Lower lobe of right lung (tissue), 2 donors: Measurements from ENCODE around the gene TNFRSF4. TPM values are rescaled to one million over a fixed set of nuclear protein-coding genes. Genes with fewer than 3 reads are reported as not detected.

Experiments used
- ATAC-seq, 2 donors: fragments of 200-7000 bp; cut with Tn5 transposase; one replicate each; pipeline ENCODE4 v1.9.1; 2020 to 2022; ENCODE audit warnings: mild to moderate bottlenecking in 2 of 2, moderate library complexity in 2 of 2
- DNase-seq: peaks from one replicate; pipeline ENCODE4 v3.0.0-alpha.2; 2020
- H3K27ac ChIP-seq: fragments of 200-600 bp; one replicate; pipeline ENCODE4 v1.8.0; 2022
- H3K27me3 ChIP-seq: fragments of 200-600 bp; one replicate; pipeline ENCODE4 v1.8.0; 2022; ENCODE audit warnings: low read depth
- H3K36me3 ChIP-seq: fragments of 200-600 bp; one replicate; pipeline ENCODE4 v1.8.0; 2022; ENCODE audit warnings: mild to moderate bottlenecking
- H3K4me1 ChIP-seq: fragments of 200-600 bp; one replicate; pipeline ENCODE4 v1.8.0; 2022
- H3K4me3 ChIP-seq: fragments of 200-600 bp; one replicate; pipeline ENCODE4 v1.8.0; 2022; ENCODE audit warnings: mild to moderate bottlenecking
- H3K9me3 ChIP-seq: fragments of 200-600 bp; one replicate; pipeline ENCODE4 v1.8.0; 2022
- intact Hi-C: fragments of 100-400 bp; cut with DNase I; formaldehyde crosslinking; loops from one replicate; pipeline ENCODE4 v1.11.0; 2022
- total RNA-seq: library from RNA; stranded (reverse); fragmentation: NEBNext Ultra II Directional; extraction: Animal tissue kit (Norgen Biotek cat#: 25700); gene quantifications from one replicate; pipeline ENCODE4 v1.2.1, GENCODE V29; 2021
- TF ChIP-seq, protein P1 (sequence below): fragments of 200-600 bp; IDR thresholded peaks from one replicate; pipeline ENCODE4 v1.8.0; 2022; ENCODE audit warnings: antibody characterized with exemption, mild to moderate bottlenecking
- donor health status: DM: no; HTN: yes; CAD: no; lungs with severe emphysema.

TNFRSF4 gene
- total RNA-seq, 1 donor from 2014 or later = 3.0 TPM

DNA sequence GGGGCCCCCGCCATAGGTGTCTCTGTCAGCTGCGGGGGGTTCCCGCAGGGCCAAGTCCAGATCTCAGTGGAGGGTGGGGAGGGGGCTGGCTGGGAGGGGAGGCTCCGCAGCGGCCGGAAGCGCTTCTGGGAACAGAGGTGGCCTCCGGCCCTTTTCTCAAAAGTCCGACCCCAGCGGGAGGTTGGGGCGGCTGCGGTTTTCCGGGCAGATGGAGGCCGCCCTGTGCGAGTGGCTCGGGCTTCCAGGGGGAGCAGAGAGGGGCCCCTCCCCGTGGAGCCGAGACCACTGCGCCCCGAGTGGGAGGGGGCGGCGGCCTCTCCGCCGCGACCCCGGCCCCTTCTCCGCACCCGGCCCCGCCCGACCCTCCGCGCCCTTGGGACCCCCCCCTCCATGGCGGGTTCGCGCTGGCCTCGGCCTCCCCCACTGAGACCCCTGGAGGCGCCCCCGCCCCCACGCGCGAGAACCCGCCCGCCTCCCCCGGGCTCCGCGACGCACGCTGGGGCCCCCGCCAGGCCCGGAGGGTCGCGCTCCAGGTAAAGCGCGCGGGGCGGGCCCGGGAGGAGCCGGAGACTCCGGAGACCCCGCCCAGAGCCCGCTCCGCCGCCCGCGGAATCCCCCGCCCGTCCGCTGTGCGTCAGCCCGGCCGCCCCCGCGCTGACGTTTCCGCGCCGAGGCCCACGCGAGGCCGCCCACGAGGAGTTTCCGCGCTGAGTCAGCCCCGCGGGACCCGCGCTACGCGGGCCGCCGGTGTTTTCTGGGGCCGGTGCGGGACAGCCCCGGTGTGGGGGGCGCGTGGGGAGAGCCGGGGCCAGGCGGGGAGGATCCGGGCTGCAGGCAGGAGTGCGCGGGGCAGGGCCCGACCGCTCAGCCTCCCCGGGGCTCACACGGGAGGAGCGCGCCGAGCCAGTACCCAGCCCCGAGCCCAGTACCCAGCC, 12.8 kb downstream of the TNFRSF4 start:
- H3K36me3 ChIP-seq = no peaks in the 10 kb centered on the region
- intact Hi-C loops = no loop called here
- ATAC-seq (peak; percentile 54 to 73), DNase-seq (peak; percentile 55)
- H3K4me3 ChIP-seq = peak overlapping the region; percentile 53
- peak overlapping the region; percentile 18 for H3K27ac ChIP-seq
- TF ChIP-seq, protein P1, sequence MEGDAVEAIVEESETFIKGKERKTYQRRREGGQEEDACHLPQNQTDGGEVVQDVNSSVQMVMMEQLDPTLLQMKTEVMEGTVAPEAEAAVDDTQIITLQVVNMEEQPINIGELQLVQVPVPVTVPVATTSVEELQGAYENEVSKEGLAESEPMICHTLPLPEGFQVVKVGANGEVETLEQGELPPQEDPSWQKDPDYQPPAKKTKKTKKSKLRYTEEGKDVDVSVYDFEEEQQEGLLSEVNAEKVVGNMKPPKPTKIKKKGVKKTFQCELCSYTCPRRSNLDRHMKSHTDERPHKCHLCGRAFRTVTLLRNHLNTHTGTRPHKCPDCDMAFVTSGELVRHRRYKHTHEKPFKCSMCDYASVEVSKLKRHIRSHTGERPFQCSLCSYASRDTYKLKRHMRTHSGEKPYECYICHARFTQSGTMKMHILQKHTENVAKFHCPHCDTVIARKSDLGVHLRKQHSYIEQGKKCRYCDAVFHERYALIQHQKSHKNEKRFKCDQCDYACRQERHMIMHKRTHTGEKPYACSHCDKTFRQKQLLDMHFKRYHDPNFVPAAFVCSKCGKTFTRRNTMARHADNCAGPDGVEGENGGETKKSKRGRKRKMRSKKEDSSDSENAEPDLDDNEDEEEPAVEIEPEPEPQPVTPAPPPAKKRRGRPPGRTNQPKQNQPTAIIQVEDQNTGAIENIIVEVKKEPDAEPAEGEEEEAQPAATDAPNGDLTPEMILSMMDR = no peak
- H3K4me1 ChIP-seq = peaks cover 11% of the 10 kb centered on the region
- H3K27me3 ChIP-seq = peaks cover 46% of the 10 kb centered on the region
- H3K9me3 ChIP-seq = no peaks in the 10 kb centered on the region

DNA sequence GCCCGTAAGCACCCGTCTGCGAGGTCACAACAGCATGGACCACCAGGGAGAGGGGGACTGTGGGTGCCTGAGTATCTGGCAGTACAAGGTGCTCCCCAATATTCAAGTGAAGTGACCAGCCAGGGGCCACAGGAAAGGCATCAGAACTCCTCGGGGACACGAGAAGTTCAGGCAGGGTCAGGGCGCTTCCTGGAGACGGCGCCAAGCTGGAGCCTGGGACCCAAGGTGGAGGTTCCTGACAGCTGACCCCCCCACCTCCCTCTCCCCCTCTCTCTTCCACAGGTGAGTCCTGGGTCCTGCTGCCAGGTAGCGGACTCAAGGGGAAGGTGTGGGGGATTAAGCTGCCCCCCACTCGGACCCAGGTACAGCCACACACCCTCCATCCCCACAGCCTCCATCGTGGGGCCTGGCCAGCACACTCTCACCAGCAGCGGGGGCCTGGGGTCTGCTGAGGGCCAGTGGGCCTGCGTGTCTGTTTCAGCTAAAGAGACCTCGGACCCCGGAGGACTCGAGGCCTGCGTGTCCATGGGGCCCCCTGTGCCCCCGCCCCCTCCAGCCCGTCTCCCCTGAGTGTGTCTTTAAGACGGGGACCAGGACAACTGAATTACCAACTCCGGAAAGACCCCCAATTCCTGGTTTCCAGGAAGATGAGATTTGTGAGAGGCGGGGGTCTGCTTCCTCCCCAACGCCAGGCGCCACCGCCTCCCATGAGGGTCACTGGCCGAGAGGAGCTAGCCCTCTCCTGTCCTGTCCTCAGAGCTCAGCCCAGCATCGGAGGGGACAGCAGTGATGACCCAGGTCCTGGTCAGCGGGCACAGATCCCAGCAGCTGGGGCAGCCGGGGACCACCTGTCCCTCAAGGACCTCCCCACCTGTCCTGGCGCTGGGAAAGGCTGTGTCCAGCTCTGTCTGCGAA, 13.7 kb downstream of the TNFRSF4 start:
- intact Hi-C loops = no loop called here

DNA sequence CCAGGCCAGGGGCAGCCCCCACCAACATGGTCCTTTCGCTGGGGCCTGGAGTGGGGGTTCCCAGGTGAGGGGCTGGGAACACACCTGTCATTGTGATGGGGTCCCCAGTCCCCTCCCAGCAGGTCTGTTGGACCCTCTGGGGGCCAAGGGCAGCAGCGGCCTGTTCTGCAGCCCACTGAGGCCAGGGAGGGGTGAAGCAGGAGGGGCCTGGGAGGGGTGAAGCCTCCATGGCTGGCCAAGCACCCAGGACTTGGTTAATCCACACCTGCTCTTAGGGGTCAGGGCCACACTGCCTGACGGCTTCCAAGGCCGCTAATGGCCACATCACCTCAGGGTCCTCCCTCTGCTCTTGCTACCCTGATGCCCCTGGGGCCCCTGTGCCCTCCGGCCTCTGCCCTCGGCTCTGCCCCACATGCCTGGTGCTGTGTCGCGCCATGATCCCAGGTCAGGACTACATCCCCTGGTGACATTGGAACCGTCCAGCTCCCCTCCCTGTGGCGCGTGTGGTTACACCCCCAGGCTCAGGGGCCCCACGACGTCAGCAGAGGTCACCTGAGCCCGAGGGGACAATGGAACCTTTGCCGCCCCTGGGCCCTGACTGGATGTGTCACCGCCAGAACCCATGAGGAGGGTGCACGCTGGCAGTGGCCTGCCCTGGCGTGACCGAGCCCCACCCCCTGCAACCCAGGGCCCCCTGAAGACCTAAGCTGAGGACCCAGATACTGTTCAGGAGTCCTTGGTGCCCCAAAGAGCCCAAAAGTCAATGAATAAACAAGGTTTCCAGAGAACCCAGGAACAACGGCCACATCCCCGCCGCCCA, 14.6 kb downstream of the TNFRSF4 start:
- peak; percentile 43 for DNase-seq
- TF ChIP-seq, protein P1 = no peak
- ATAC-seq = no peak
- intact Hi-C loops = no loop called here
- Histone ChIP-seq H3K36me3 (no peaks in the 10 kb centered on the region), H3K4me3 (no peak overlapping the region), H3K4me1 (peaks cover 6% of the 10 kb centered on the region), H3K9me3 (no peaks in the 10 kb centered on the region), H3K27me3 (peaks cover 33% of the 10 kb centered on the region), H3K27ac (no peak overlapping the region)

More for the DNA sequence above, 13.7 kb downstream of the TNFRSF4 start:
- TF ChIP-seq, protein P1 = no peak
- Histone ChIP-seq H3K27me3 (peaks cover 37% of the 10 kb centered on the region), H3K4me3 (peak overlapping the region; percentile 53), H3K4me1 (peaks cover 6% of the 10 kb centered on the region), H3K9me3 (no peaks in the 10 kb centered on the region), H3K27ac (no peak overlapping the region), H3K36me3 (no peaks in the 10 kb centered on the region)
- ATAC-seq (no peak), DNase-seq (peak; percentile 46)

DNA sequence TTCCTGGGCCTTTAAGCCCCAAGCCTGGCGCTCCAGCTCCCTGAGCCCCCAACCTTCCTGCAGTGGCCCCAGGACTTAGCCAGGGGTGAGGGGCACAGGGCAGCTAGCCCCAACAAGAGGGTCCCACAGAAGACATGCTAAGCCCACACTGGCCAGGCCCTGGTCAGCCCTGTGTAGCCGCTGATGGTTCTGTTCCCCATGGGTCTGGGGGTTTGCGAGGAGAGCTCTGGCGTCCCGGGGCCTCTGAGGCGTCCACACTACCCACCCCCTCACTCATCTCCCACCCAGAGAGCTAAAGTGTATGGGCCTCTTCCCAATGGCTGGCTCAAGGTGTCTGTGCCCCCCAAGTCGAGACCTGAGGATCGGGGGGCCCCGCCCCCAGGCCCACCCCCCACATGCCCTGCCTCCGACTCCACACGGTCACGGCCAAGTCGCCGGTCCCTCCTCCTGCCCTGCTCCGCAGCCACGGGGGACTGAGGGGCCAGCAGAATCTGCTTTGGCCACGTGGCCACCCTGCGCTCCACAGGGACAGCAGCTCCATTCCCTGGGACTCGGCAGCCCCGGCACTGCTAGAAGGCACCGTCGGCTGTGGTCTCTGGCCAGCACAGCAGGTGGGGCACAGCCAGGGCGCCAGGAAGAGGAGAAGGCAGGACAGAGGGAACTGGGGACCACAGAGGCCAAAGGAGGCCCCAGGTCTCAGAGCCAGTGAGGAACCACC, 15.4 kb downstream of the TNFRSF4 start:
- ATAC-seq (no peak), DNase-seq (peak; percentile 34)
- H3K36me3 ChIP-seq = no peaks in the 10 kb centered on the region
- no peak overlapping the region for H3K4me3 ChIP-seq
- H3K27me3 ChIP-seq = peaks cover 25% of the 10 kb centered on the region
- TF ChIP-seq, protein P1 = no peak
- peaks cover 6% of the 10 kb centered on the region for H3K4me1 ChIP-seq
- no peaks in the 10 kb centered on the region for H3K9me3 ChIP-seq
- intact Hi-C loops = no loop called here
- H3K27ac ChIP-seq = no peak overlapping the region
